Right forelimb (tissue), 1 donor: ENCODE data around the gene DLL1.

Experiments
- DNase-seq: peaks from one replicate; pipeline ENCODE4 v3.0.0-alpha.2; 2018

DLL1 gene

GRCh38 chr6:170282512-170283158 is 8.2 kb downstream of the DLL1 start:
- DNase-seq, result no peak

GRCh38 chr6:170281331-170282292 is 9.3 kb downstream of the DLL1 start:
- DNase-seq, result no peak

GRCh38 chr6:170280689-170281045 is 10.2 kb downstream of the DLL1 start:
- DNase-seq, result no peak

GRCh38 chr6:170279977-170280688 is 10.7 kb downstream of the DLL1 start:
- DNase-seq, result peak; percentile 63

- no peak for DNase-seq
Observed at GRCh38 chr6:170279426-170279825, 11.5 kb downstream of the DLL1 start.

GRCh38 chr6:170278743-170279094 is 12.2 kb downstream of the DLL1 start:
- DNase-seq, result no peak

- DNase-seq, result no peak
Observed at GRCh38 chr6:170277893-170278742, 12.8 kb downstream of the DLL1 start.

GRCh38 chr6:170276369-170277057 is 14.4 kb downstream of the DLL1 start:
- no peak for DNase-seq

- no peak for DNase-seq
Observed at GRCh38 chr6:170274713-170275560, 15.9 kb downstream of the DLL1 start.

GRCh38 chr6:170273681-170274080 is 17.2 kb downstream of the DLL1 start:
- no peak for DNase-seq

GRCh38 chr6:170273191-170273590 is 17.7 kb downstream of the DLL1 start:
- no peak for DNase-seq

- DNase-seq, result no peak
Observed at GRCh38 chr6:170272341-170273065, 18.4 kb downstream of the DLL1 start.

GRCh38 chr6:170271771-170272314 is 19.0 kb downstream of the DLL1 start:
- DNase-seq, result no peak

- no peak for DNase-seq
Observed at GRCh38 chr6:170270984-170271593, 19.8 kb downstream of the DLL1 start.

- no peak for DNase-seq
Observed at GRCh38 chr6:170269846-170270541, 20.9 kb downstream of the DLL1 start.

GRCh38 chr6:170269151-170269845 is 21.6 kb downstream of the DLL1 start:
- no peak for DNase-seq

- no peak for DNase-seq
Observed at GRCh38 chr6:170268216-170269129, 22.4 kb downstream of the DLL1 start.
